ENCODE results near the gene SQOR.

SQOR gene

DNA sequence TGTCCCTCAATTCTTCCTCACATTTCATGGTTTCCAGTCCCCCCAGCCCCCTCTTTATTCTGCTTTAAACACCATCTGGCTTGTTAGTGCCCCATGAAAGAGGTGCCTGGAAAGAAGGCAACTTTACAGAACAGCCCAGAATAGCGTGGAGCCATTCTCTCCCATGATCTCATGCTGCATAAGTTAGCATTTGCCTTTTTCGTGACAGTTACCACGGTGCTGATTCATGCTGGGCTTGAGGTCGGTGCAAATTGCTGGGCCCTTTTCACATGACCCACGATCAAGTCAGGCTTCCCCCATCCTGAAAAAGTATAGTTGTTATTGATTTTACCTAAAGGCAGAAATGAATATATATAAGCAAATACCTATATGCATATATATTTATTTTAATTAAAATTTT lies 29.6 kb downstream of the SQOR start:
- TF ChIP-seq REST (IDR thresholded peaks at IDR 0.05; ENCODE audit: insufficient replicate concordance, low read depth) (no peak), POLR2AphosphoS5 (IDR thresholded peaks at IDR 0.05; ENCODE audit: low read depth) (no peak), SPI1 (IDR thresholded peaks at IDR 0.05; ENCODE audit: borderline replicate concordance, low read depth) (no peak), GABPA (IDR thresholded peaks at IDR 0.05; ENCODE audit: low read depth) (no peak)
- TF ChIP-seq, protein P1, sequence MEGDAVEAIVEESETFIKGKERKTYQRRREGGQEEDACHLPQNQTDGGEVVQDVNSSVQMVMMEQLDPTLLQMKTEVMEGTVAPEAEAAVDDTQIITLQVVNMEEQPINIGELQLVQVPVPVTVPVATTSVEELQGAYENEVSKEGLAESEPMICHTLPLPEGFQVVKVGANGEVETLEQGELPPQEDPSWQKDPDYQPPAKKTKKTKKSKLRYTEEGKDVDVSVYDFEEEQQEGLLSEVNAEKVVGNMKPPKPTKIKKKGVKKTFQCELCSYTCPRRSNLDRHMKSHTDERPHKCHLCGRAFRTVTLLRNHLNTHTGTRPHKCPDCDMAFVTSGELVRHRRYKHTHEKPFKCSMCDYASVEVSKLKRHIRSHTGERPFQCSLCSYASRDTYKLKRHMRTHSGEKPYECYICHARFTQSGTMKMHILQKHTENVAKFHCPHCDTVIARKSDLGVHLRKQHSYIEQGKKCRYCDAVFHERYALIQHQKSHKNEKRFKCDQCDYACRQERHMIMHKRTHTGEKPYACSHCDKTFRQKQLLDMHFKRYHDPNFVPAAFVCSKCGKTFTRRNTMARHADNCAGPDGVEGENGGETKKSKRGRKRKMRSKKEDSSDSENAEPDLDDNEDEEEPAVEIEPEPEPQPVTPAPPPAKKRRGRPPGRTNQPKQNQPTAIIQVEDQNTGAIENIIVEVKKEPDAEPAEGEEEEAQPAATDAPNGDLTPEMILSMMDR (IDR thresholded peaks at IDR 0.05; ENCODE audit: insufficient read depth, low read length) = no peak
- no peak overlapping the region for H3K4me3 ChIP-seq (replicated peaks; ENCODE audit: insufficient read depth, low read length)
- H3K27me3 ChIP-seq (ENCODE audit: insufficient read depth, poor library complexity, severe bottlenecking) = no peaks in the 10 kb centered on the region
- no peak for DNase-seq (ENCODE audit: low read depth in 1 of 2, low spot score in 1 of 2)
- no peak overlapping the region for H3K27ac ChIP-seq (replicated peaks)

- H3K27ac ChIP-seq (replicated peaks) = no peak overlapping the region
- no peak overlapping the region for H3K4me3 ChIP-seq (replicated peaks; ENCODE audit: insufficient read depth, low read length)
- H3K27me3 ChIP-seq (ENCODE audit: insufficient read depth, poor library complexity, severe bottlenecking) = no peaks in the 10 kb centered on the region
- TF ChIP-seq REST (IDR thresholded peaks at IDR 0.05; ENCODE audit: insufficient replicate concordance, low read depth) (no peak), SPI1 (IDR thresholded peaks at IDR 0.05; ENCODE audit: borderline replicate concordance, low read depth) (no peak), POLR2AphosphoS5 (IDR thresholded peaks at IDR 0.05; ENCODE audit: low read depth) (no peak), GABPA (IDR thresholded peaks at IDR 0.05; ENCODE audit: low read depth) (no peak)
- TF ChIP-seq, protein P1 (IDR thresholded peaks at IDR 0.05; ENCODE audit: insufficient read depth, low read length) = no peak
- DNase-seq (ENCODE audit: low read depth in 1 of 2, low spot score in 1 of 2) = no peak
Measured at GRCh38 chr15:45665261-45665660, 30.4 kb downstream of the SQOR start.

DNA sequence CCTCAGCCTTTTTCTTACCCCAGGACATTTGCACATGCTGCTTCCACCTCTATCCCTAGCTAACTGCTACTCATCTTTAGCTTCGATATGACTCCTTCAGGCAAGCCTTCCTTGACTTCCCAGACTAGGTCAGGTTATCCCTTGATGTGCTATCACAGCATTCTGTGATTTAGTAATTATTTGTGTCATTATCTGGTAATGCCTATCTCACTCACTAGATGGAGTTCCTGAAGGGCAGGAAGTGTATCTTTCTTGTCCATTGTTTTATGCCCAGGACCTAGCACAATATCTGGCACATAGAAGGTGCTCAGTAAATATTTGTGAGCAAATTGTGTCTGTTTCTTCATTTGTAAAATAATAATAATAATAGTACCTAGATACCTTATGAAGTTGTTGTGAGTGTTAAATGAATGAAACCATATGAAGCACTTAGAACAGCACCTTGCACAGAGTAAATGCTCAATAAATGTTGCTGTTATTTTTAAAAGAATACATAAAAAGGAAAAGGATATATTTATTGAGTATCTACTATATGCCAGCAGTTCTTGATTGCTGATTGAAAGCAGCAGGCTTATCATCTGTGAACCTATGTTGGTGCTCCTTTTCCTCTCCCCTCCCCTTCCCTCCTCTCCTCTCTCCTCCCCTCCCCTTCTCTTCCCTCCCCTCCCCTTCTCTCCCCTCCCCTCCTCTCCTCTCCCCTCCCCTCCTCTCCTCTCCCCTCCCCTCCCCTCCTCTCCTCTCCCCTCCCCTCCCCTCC lies 31.5 kb downstream of the SQOR start:
- no peak overlapping the region for H3K27ac ChIP-seq (replicated peaks)
- DNase-seq (ENCODE audit: low read depth in 1 of 2, low spot score in 1 of 2) = no peak
- no peak overlapping the region for H3K4me3 ChIP-seq (replicated peaks; ENCODE audit: insufficient read depth, low read length)
- TF ChIP-seq SPI1 (IDR thresholded peaks at IDR 0.05; ENCODE audit: borderline replicate concordance, low read depth) = no peak
- TF ChIP-seq GABPA (IDR thresholded peaks at IDR 0.05; ENCODE audit: low read depth) = no peak
- TF ChIP-seq POLR2AphosphoS5 (IDR thresholded peaks at IDR 0.05; ENCODE audit: low read depth) = no peak
- TF ChIP-seq REST (IDR thresholded peaks at IDR 0.05; ENCODE audit: insufficient replicate concordance, low read depth) = no peak
- TF ChIP-seq, protein P1 (IDR thresholded peaks at IDR 0.05; ENCODE audit: insufficient read depth, low read length) = no peak
- no peaks in the 10 kb centered on the region for H3K27me3 ChIP-seq (ENCODE audit: insufficient read depth, poor library complexity, severe bottlenecking)
